HG02870 (cell line): ENCODE data around the gene ANKRD13B.

Experiments
- ATAC-seq: cut with Tn5 transposase; IDR thresholded peaks from one replicate; pipeline ENCODE4 v1.9.1; 2021; ENCODE audit warnings: mild to moderate bottlenecking, moderate library complexity; ENCODE audit not compliant: unreplicated experiment

ANKRD13B gene

DNA sequence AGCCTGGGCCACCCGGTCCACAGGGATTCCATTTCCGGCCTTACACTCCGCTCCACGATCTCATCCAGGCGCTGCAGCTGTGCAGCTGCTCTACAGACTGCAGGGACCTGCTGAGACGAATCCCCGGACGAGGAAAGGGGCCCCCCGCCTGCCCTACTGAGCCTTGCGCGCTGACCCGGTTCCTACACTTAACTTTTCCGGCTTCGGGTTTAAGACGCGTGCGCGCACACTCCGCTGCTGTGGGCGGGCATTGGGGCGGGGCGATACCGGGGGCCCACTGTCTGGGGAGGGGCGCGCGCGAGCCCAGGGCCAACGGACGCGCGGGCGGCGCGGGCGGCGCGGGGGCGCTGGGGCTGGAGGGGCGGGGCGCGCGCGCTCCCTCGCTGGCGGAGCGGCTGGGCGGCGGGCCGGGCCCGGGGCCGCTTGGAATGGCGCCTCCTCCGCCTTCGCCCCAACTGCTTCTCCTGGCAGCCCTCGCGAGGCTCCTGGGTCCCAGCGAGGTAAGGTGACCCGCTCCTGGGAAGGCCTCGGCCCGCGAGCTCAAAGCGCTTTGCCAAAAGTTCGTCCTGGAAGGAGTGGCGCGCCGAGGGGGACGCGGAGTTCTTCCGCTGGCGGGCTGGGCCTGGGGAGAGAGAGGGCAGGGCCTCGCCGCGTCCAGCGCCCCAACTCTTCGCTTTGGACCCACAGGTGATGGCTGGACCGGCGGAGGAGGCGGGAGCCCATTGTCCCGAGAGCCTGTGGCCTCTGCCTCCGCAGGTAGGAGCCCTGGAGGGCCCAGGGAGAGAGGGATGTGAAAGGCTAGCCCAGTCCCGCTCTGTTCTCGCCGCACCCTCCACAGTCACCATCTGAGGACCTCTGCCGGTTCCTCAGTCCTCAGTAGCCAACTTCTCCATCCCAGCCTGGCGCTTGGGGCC, 24.3 kb upstream of the ANKRD13B start, which contains the start of gene TP53I13:
Gene TP53I13 (plus strand): TSS at position 371 of the 914 bp plus-strand sequence. CDS start 58 bp downstream, at position 429.
- peak; percentile 41 for ATAC-seq

GRCh38 chr17:29569245-29569950, 23.5 kb upstream of the ANKRD13B start:
- ATAC-seq: no peak

DNA sequence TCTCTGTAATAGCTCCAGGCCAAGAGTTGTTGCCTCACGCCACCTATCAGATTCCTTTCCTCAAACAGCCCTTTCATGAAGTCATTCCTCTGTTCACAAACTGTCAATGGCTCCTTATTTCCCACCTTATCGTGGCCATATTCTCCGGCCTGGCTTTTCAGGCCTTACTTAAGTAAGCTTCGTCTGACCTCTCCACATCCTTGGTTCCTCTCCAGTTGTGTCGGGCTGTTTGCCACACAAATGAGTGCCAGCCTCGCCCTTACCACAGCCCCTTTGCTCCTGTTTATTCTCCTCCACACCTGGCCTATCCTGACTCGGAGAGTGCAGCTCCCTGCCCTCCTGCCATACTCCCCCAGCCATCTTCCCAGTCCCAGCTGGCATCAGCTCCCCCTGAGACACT, 22.4 kb upstream of the ANKRD13B start:
- ATAC-seq: no peak

GRCh38 chr17:29571486-29571882, 21.4 kb upstream of the ANKRD13B start:
- no peak for ATAC-seq

DNA sequence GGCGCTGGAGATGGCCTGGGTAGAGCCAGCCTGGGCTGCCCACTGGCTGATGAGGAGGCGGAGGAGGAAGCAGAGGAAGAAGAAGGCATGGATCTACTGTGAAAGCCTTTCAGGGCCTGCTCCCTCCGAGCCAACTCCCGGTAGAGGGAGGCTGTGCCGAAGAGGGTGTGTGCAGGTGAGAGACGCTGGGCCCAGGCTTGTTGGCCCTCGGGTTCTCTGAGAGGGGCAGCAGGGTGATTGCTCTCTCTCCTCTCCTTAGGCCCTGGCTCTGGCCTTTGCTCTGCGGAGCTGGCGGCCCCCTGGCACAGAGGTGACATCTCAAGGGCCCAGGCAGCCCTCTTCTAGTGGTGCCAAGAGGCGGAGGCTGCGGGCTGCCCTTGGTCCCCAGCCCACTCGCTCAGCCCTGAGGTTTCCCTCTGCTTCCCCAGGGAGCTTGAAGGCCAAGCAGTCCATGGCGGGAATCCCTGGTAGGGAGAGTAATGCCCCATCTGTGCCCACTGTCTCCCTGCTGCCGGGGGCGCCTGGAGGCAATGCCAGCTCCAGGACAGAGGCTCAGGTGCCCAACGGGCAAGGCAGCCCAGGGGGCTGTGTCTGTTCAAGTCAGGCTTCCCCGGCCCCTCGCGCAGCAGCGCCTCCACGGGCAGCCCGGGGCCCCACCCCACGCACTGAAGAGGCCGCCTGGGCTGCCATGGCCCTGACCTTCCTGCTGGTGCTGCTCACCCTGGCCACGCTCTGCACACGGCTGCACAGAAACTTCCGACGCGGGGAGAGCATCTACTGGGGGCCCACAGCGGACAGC, 20.9 kb upstream of the ANKRD13B start:
- no peak for ATAC-seq

DNA sequence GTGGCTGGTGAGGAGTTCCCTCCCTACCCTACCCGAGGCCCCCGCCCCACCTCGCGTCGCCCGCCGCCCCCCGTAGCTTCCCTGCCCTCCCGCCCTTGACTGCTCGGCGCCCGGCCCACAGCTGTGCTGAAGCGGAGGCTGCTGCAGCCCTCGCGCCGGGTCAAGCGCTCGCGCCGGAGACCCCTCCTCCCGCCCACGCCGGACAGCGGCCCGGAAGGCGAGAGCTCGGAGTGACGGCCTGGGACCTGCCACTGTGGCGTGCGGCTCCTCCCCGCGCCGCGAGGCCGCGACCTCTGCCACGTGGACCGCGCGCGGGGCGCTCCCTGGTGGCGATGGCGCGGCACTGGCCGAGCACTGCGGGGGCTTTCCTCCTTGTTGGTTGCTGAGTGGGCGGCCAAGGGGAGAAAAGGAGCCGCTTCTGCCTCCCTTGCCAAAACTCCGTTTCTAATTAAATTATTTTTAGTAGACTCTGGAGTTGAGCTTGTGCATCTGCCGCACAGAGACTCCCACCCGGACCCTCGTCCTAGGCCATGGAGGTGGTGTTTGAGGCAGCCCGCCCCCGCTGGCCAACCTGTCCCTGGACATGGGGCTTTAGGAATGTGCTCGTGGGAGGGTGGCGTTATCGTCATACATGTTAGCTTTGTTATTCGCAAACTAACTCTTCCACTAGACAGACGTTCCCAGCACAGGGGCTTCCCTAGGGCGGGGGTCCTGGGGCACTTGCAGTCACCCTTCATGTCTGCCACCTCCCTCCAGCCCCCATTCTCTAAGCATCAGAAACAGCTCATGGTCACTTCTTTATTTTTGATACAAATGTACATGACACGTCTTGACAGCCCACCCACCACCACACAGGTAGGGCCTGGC, 20.0 kb upstream of the ANKRD13B start:
- no peak for ATAC-seq

- ATAC-seq: no peak
Observed at GRCh38 chr17:29573558-29573869, 19.4 kb upstream of the ANKRD13B start.

DNA sequence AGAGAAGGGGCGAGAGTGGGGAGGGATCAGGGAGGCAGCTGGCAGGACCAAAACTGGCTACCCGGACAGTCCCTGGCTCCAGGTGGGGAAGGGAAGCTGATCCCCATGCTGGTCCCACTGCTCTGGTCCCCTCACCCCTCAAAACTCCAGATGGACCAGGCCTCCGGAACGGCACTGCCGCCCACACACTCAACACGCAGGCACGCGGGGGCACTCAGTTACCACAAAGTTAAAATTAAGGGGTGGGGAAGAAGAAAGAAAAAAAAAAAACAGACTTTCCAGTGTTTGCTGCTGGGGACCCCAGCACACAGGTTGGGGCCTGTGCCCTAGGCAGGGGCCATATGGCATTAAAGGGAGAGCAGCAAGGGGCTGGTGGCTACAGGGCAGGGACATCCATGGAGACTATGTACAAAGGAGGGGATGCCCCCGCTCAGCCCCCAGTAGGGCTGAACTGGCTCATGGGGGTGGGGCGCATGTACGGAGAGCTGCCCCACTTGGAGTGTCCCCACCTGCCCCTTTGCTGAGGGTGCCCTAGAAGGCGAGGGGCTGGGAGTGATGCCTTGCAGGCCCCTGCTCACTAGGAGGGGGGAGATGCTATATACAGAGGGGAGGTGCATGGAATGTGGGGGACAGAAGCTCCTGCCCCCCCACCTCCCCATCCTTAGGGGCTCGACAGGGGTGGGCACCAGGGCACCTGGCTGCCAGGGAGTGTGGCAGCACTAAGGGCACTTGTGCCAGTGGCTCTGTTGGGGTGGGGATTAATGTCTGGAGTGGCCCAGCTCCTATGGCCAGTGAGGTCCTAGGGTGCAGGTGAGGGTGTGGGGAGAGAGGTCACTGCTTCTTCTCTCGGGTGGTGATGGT, 18.8 kb upstream of the ANKRD13B start:
- ATAC-seq: no peak

DNA sequence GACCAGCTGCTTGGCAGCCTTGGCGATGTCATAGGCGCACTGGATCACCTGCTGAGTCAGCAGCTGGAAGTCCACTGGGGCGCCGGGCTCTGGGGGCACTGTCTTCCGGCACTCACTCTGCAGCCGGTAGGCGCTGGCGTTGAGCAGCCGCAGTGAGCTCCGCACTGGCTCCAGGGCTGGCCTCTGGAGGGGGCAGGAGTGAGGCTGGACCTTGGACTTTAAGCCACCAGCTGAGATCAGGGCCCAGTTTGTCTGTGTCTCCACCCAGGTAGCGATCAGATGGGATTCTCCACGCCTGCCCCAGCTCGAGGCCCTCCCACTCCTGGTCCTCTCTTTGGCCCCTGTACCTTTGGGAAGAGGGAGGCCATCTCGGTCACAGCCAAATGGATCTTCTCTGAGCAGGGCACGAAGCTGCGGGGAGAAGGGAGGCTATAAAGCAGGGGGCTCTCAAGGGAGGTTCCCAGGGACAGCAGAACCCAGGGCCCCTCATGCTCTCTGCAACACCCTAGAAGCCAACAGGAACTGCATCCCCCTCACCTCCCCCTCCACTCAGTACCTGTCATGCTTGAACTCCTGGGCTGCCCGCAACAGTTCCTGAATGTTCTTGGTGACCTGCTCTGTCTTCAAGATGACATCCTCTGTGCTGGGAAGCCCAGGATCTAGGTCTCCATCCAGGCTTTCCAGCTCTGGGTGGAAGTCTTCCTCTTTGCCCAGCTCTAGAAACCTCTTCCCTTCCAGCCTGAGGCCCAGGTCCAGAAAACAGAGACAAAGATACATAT, 18.0 kb upstream of the ANKRD13B start:
- no peak for ATAC-seq

- no peak for ATAC-seq
Observed at GRCh38 chr17:29575511-29576213, 17.3 kb upstream of the ANKRD13B start.

- no peak for ATAC-seq
Observed at GRCh38 chr17:29576214-29577000, 16.5 kb upstream of the ANKRD13B start.

GRCh38 chr17:29577001-29577370, 15.9 kb upstream of the ANKRD13B start:
- ATAC-seq: no peak

GRCh38 chr17:29577385-29578211, 15.3 kb upstream of the ANKRD13B start:
- no peak for ATAC-seq

DNA sequence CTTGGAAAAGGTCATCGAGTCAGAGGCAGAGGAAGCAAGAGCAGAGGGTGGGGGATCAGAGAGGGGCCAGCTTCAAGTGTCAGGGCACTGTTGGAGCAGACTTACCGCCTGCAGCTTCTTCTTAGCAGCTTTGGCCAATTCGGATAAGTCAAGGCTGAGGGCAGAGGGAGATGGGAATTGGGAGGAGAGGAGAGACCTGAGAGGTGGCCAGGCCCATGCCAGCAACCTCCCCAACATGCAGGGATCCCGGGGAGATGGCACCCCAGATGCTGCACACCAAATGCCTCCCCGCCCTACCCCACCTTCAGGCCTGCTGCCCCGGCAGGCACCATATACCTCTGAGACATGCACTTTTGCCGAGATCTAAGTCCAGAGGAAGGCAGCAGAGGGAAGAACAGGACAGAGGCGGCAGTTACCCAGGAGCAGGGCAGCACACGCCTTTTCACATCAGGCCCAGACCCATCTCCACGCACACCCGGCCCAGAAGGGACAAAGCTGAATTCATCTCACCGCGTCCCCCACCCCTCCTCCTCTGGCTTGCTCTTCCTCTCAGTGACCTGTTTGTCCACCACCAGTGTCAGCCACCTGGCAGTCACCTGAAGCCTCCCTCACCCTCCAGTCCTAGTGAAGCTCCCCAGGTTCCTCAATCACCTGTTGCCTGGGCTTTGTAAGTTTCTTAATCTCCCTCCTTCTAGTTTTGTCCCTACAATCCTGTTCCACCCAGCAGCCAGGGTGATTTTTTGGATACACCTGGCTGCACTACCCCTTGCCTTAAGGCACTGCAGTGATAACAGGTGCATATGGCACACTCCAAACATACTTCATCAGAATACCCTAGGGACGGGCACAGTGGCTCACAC, 14.1 kb upstream of the ANKRD13B start:
- no peak for ATAC-seq
